Activated naive CD8-positive, alpha-beta T cell treated with anti-CD3 and anti-CD28 coated beads for 36 hours (primary cell): ENCODE data around the gene FHAD1. TPM values are rescaled to one million over a fixed set of nuclear protein-coding genes. Genes with fewer than 3 reads are reported as not detected.

ENCODE experiments used
- DNase-seq: peaks from one replicate; pipeline ENCODE4 v3.0.0; 2021
- H3K27ac Mint-ChIP-seq: one replicate; pipeline ENCODE4 v1.8.0; 2022; ENCODE audit warnings: mild to moderate bottlenecking, moderate library complexity, mixed read lengths
- H3K27me3 Mint-ChIP-seq: one replicate; pipeline ENCODE4 v1.8.0; 2022; ENCODE audit warnings: mild to moderate bottlenecking, mixed read lengths
- H3K36me3 Mint-ChIP-seq: one replicate; pipeline ENCODE4 v1.8.0; 2021; ENCODE audit warnings: mild to moderate bottlenecking, mixed read lengths
- H3K4me1 Mint-ChIP-seq: one replicate; pipeline ENCODE4 v1.8.0; 2021; ENCODE audit warnings: mixed read lengths
- H3K4me3 Mint-ChIP-seq: one replicate; pipeline ENCODE4 v1.8.0; 2022; ENCODE audit warnings: mild to moderate bottlenecking, moderate library complexity, mixed read lengths
- H3K9me3 Mint-ChIP-seq: one replicate; pipeline ENCODE4 v1.8.0; 2022; ENCODE audit warnings: mixed read lengths
- total RNA-seq, 2 experiments: library from RNA; stranded (reverse); gene quantifications; one replicate each; pipeline ENCODE4 v1.2.3, GENCODE V29; 2021

The FHAD1 gene
- total RNA-seq, 2 experiments from 2014 or later = 0.49 to 0.70 TPM

DNA sequence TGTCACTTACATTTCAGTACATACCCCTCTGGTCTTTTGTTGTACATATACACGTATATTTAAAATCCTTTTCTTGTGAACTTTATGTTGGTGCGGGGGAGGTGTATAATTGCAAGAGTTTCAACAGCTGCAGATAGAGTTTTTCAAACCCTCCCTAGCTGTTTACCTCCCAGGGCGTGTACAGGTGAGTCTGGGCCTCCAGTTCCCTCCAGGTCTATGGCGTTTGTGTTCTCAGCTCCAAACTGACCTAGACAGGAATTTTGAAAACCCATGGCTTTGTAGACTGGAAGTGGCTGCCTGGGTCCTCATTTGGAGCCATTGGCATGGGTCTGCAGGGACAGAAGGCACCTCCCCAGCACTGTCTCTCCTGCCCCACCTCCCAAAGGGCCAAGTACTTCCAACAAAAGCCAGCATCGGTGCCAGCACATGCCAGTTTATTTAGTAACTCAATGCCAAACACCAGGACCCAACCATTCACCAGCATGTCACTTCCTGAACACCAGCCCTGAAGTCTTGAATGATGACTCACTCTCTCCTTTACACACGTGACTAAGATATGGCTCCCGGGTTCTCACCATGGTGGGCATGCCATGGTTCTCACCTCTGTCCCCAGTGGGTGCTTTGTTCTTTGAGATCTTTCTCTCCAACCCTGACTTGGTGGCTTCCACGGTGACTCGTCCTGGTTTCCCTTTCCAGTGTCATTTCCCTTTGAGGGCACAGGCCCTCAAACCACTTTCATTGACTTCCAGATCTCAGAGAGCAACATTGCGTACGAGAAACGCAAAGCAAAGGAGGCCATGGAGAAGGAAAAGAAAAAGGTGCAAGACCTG lies 105.3 kb downstream of the FHAD1 start:
- peak; percentile 67 for DNase-seq
- Mint-ChIP-seq H3K4me1 (peaks cover 32% of the 10 kb centered on the region), H3K36me3 (no peaks in the 10 kb centered on the region), H3K27me3 (peaks cover 18% of the 10 kb centered on the region), H3K27ac (peak overlapping the region; percentile 56), H3K4me3 (no peak overlapping the region), H3K9me3 (no peaks in the 10 kb centered on the region)

DNA sequence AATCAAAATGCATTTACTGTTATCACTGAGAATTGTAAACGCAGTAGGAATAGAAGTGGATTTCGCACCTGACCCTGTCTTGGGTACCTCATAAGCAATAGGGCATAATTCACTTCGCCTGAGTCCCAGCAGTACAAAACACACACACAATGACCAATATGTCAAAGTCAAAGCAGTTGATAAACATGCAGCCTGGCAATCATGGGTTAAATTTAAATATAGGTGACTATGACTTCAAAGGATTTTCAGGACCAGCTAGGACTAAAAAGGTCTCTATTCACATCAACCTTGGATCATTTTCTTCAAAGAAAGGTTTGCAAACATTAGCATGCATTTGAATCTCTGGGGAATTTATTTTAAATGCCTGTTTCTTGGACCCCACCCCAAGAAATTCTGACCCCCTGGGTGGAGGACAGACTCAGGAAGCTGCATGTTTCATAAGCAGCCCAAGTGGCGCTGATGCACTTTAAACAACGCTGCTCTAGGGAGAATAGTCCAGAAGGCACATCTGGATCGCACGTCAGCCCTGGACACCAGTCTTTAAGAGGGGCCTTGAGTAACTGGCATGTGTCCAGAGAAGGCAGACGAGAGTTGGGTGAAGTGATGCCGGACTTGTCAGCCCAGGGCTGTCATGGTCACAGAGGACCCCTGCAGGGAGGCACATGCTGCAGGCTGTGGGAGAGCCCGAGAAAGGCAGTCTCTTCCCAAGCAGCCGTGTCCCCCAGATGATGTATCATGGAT lies 107.0 kb downstream of the FHAD1 start:
- H3K36me3 Mint-ChIP-seq = no peaks in the 10 kb centered on the region
- peaks cover 24% of the 10 kb centered on the region for H3K4me1 Mint-ChIP-seq
- no peak overlapping the region for H3K4me3 Mint-ChIP-seq
- no peak overlapping the region for H3K27ac Mint-ChIP-seq
- H3K27me3 Mint-ChIP-seq = peaks cover 8% of the 10 kb centered on the region
- DNase-seq = no peak
- no peaks in the 10 kb centered on the region for H3K9me3 Mint-ChIP-seq

DNA sequence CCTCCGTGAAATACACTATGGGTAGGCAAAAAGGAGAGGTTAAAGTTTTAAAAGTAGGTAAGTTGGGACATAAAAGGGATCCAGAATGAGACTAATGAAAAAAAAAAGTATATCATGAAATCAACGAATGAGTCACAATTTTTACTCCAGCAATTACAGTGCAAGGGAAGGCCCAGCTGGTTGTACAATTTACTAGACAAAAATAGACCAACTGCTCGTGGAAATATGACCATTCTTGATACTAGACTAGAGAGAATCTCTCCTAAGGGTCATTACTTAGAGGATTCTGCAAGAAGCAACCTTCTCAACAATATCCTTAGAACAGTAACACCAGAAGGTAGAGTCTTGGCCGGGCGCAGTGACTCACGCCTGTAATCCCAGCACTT lies 107.5 kb downstream of the FHAD1 start:
- Mint-ChIP-seq H3K9me3 (no peaks in the 10 kb centered on the region), H3K27ac (no peak overlapping the region), H3K36me3 (no peaks in the 10 kb centered on the region), H3K4me1 (peaks cover 24% of the 10 kb centered on the region), H3K4me3 (no peak overlapping the region), H3K27me3 (peaks cover 8% of the 10 kb centered on the region)
- no peak for DNase-seq

DNA sequence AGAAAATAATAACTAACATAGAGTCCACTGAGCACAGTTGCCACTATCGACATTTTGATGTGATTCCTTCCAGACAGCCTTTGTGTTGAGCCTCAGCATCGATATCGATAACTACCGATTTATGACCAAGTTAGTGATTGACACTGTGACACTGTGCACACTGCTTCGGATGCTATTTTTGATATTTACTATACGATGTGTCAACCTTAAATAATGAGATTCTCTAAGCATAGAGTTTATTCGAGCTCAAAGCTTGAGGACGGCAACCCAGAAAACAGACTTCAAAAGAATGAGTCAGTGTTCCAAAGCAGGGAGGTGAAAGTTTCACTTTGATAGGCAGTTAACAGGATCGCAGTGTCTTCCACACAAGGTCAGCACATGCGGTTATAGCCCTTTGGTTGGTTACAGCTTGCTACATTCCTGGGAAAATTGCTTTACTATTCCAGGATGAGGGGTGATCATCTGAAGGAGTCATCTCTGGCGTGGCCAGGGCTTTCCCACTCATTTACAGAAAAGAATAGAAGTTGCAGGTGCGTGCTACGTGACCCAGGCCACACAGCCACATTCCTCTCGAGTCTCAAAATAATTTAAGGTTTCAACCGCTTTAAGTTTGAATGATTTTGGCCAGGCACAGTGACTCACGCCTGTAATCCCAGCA lies 109.1 kb downstream of the FHAD1 start:
- no peak overlapping the region for H3K4me3 Mint-ChIP-seq
- peaks cover 23% of the 10 kb centered on the region for H3K4me1 Mint-ChIP-seq
- H3K27ac Mint-ChIP-seq = no peak overlapping the region
- no peak for DNase-seq
- H3K27me3 Mint-ChIP-seq = peaks cover 3% of the 10 kb centered on the region
- no peaks in the 10 kb centered on the region for H3K36me3 Mint-ChIP-seq
- no peaks in the 10 kb centered on the region for H3K9me3 Mint-ChIP-seq

DNA sequence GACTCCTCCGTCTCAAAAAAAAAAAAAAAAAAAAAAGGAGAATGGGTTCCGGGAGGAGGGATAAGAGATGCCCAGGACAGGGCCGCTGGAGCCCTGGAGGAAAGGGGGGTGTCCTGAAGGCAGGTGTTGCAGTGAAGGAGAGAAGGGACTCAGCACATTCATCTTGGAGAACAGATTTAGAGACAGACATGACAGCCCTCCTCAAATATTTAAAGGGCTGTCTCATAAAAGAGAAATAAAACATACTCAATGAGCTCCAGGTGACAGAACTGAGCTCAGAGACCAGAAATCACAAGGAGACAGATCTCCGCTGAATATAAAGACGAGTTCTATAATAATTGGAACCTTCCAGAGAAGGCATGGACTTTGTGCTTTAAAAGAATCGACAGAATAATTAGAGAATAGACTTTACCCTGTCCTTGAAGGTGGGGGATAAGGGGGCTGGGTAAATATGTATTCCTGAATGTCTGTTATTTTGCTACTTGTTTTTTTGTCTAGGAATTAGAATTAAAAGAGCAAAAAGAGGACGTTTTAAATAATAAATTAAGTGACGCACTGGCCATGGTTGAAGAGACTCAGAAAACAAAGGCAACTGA lies 110.7 kb downstream of the FHAD1 start:
- no peak overlapping the region for H3K27ac Mint-ChIP-seq
- H3K4me1 Mint-ChIP-seq = peaks cover 11% of the 10 kb centered on the region
- no peak overlapping the region for H3K4me3 Mint-ChIP-seq
- no peak for DNase-seq
- H3K27me3 Mint-ChIP-seq = peaks cover 3% of the 10 kb centered on the region
- H3K36me3 Mint-ChIP-seq = no peaks in the 10 kb centered on the region
- H3K9me3 Mint-ChIP-seq = no peaks in the 10 kb centered on the region

DNA sequence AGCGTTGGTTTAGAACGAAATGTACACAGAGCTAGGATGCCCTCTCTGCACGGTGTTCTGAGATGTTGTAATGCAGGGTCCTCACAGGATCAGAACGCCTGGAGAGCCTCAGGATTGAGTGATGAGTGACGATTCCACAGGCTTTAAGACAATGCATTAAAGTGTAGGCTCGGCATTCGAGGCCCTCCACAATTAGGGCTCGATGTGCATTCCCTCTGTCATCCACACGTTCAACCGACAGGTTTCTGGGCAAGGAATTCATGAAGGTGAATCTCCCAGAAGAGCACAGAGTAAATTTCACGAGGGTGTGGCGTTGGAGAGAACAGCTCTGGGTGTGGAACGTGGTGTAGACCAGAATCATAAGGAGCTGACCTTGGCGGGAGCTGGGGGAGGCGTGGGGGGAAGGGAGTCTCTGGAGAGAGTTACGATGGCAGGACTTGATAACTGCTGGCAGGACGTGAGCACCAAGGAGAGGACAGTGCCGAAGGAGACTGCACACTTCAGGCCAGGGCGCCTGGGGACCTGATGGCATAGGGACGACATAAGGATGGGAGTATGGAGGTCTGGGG lies 111.6 kb downstream of the FHAD1 start:
- H3K4me1 Mint-ChIP-seq = peaks cover 8% of the 10 kb centered on the region
- no peaks in the 10 kb centered on the region for H3K9me3 Mint-ChIP-seq
- no peak overlapping the region for H3K4me3 Mint-ChIP-seq
- no peak for DNase-seq
- H3K36me3 Mint-ChIP-seq = no peaks in the 10 kb centered on the region
- H3K27me3 Mint-ChIP-seq = peaks cover 3% of the 10 kb centered on the region
- H3K27ac Mint-ChIP-seq = no peak overlapping the region

DNA sequence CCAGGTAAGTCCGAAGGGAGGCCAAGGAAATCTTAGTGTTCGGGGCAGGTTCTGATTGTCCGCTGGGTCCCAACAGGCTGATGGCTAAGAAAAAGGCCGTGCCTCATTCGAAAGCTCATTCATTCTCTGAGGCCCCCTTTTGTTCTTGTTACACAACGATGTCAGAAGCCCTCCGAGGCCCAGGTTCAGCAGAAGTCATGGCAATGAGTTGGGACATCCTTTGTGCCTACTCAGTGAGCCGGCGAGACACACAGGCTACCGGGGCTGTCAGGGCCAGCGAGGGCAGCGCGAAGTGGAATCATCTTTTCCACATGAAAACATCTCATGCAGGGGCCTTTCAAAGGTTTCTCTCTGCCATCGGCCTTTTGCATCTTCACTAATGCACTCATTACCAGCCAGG lies 113.7 kb downstream of the FHAD1 start:
- Mint-ChIP-seq H3K27ac (no peak overlapping the region), H3K4me1 (peaks cover 4% of the 10 kb centered on the region), H3K36me3 (no peaks in the 10 kb centered on the region), H3K9me3 (no peaks in the 10 kb centered on the region), H3K27me3 (no peaks in the 10 kb centered on the region), H3K4me3 (no peak overlapping the region)
- no peak for DNase-seq

DNA sequence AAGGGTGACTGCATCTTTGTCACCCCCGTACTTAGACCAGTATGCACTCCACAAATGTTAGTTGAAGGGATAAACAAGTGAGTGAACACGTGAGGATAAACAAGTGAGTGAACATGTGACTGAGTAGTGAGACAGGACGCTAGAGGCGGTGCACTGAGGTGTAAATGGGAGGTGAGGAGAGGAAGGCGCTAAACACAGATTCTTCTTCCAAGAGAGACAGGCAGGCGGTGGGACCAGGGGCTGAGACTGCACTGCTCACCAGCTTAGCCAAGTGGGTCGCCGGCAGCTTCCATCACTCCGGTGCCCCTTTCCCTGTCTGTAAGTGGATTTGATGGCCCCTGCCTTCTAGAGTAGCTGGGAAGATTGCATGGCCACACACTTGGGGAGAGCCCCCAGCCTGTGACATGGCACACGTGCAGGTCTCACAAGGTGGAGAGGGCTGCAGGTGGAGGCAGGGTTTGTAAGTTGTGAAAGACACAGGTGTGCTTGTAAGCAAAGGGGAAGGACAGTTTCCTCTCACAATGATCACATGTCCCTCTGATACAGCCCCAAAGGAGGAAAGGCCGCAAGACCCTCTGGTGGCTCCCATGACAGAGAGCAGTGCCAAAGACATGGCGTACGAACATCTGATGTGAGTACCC lies 115.2 kb downstream of the FHAD1 start:
- H3K27ac Mint-ChIP-seq = no peak overlapping the region
- H3K27me3 Mint-ChIP-seq = no peaks in the 10 kb centered on the region
- DNase-seq = no peak
- no peaks in the 10 kb centered on the region for H3K4me1 Mint-ChIP-seq
- no peaks in the 10 kb centered on the region for H3K36me3 Mint-ChIP-seq
- H3K4me3 Mint-ChIP-seq = no peak overlapping the region
- no peaks in the 10 kb centered on the region for H3K9me3 Mint-ChIP-seq

DNA sequence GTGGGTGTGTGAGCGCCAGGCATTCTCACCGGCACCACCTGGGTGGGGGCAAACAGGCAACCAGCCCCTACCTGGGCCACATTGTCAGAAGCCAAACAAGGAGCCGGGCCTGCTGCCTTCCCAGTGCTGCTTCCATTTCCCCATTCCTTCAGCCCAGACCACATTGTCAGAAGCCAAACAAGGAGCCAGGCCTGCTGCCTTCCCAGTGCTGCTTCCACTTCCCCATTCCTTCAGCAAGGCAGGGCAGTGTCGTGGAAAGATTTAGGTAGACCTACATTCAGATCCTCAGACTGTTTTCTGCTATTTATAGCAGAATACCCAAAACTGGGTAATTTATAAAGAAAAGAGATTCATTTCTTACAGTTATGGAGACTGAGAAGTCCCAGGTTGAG lies 115.7 kb downstream of the FHAD1 start:
- no peaks in the 10 kb centered on the region for H3K4me1 Mint-ChIP-seq
- no peak overlapping the region for H3K4me3 Mint-ChIP-seq
- H3K27ac Mint-ChIP-seq = no peak overlapping the region
- no peaks in the 10 kb centered on the region for H3K27me3 Mint-ChIP-seq
- DNase-seq = no peak
- no peaks in the 10 kb centered on the region for H3K36me3 Mint-ChIP-seq
- no peaks in the 10 kb centered on the region for H3K9me3 Mint-ChIP-seq

DNA sequence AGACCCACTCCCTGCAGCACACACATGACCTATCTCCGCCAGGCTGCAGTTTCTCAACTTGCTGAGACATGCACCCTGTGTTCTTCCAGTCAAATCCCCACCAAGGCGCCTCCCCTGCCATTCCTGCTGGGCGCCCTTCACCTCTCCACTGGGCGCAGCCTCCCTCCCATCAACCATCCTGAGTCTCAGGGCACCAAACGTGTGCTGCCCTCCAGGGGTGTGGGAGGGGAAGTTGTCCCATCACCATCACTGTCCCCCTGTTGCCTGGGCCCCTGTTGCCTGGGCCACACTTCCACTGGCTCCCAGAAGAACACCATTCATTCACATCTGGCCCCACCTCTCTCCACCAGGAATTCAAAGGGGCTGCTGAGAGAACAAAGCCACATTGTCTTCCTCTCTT lies 117.7 kb downstream of the FHAD1 start:
- H3K27me3 Mint-ChIP-seq = no peaks in the 10 kb centered on the region
- no peak for DNase-seq
- no peaks in the 10 kb centered on the region for H3K9me3 Mint-ChIP-seq
- no peaks in the 10 kb centered on the region for H3K36me3 Mint-ChIP-seq
- H3K4me1 Mint-ChIP-seq = no peaks in the 10 kb centered on the region
- H3K27ac Mint-ChIP-seq = no peak overlapping the region
- no peak overlapping the region for H3K4me3 Mint-ChIP-seq

DNA sequence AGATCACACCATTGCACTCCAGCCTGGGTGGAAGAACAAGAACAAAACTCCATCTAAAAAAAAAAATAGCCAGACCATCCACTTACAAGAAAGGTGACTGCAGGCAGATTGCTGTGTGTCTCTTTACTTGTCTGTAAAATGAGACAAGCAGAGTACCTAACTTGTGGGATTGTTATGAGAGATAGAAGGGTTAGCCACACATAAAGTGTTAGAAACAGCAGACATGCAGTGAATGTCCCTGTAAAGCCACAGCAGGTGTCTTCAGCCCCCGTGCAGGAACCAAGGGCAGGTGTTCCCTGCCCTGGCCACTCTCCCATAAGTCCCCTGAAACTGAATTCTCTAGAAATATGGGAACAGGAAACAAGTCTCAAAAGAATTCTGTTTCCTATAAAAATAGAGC lies 121.9 kb downstream of the FHAD1 start:
- no peaks in the 10 kb centered on the region for H3K4me1 Mint-ChIP-seq
- H3K27me3 Mint-ChIP-seq = no peaks in the 10 kb centered on the region
- no peak for DNase-seq
- no peaks in the 10 kb centered on the region for H3K9me3 Mint-ChIP-seq
- no peaks in the 10 kb centered on the region for H3K36me3 Mint-ChIP-seq
- no peak overlapping the region for H3K27ac Mint-ChIP-seq
- no peak overlapping the region for H3K4me3 Mint-ChIP-seq

DNA sequence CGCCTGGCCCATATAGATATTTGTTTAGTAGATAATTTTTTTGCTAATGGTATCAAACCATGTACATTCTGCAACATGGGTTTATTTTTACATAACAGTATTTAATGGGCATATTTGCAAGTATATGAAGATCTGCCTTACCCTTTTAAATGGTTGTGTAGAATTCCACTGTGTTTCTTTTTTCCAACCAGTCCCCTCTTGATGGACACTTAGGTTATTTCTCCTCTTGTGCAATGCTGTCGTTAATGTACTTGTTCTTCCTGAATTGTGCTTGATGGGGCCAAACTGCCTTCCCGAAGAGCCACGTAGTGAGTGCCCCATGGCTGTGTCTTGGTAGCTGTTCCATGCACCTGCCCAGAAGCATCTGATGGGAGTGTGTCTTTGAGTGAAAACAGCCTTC lies 123.2 kb downstream of the FHAD1 start:
- no peak for DNase-seq
- Mint-ChIP-seq H3K27ac (no peak overlapping the region), H3K9me3 (no peaks in the 10 kb centered on the region), H3K4me3 (no peak overlapping the region), H3K27me3 (no peaks in the 10 kb centered on the region), H3K4me1 (no peaks in the 10 kb centered on the region), H3K36me3 (no peaks in the 10 kb centered on the region)

DNA sequence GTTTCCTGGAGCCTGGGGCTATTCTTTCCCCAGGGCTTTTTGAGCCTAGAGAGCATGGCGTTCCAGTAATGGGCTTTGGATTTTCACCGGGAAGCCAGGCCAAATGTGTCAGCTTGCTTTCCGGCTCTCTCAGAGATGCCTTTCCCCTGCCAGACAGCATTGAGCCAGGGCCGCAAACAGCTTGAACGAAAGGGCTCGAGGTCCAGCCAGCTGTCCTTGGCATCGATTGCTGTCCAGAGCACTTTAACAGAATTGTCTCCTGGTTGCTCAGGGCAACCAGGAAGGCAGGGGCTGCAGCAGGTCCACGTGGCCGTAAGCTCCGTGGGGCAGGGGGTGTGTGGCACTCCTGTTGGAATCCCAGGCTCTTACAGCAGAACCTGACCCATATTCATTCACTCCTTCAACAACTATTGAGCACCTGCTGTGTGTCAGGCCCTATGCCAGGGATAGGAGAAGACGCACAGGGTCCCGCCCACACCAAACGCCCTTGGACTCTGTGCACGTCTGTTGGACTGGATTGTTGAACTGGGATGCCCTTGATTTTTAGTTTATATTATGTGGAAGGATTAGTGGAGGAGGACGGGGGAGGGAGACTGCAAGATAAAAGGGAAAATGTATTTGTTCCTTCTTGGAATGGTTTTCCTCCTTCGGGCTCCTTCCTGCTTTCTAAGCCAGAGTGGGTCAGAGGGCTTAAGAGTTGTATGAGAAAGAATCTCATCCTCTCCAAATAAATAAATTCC lies 123.9 kb downstream of the FHAD1 start:
- H3K27ac Mint-ChIP-seq = no peak overlapping the region
- H3K9me3 Mint-ChIP-seq = no peaks in the 10 kb centered on the region
- H3K27me3 Mint-ChIP-seq = no peaks in the 10 kb centered on the region
- H3K36me3 Mint-ChIP-seq = no peaks in the 10 kb centered on the region
- H3K4me3 Mint-ChIP-seq = no peak overlapping the region
- DNase-seq = no peak
- H3K4me1 Mint-ChIP-seq = no peaks in the 10 kb centered on the region
